Adrenal gland (tissue), 5 donors: Measurements from ENCODE around the gene NT5DC3.

Source experiments
- CTCF ChIP-seq, 6 experiments: fragments of 450-650 bp in 4 of 6; fragments of 200-600 bp in 2 of 6; sonication (generic) in 1 of 6; IDR thresholded peaks; 1 replicate in 5 of 6; 2 replicates in 1 of 6; pipeline versions ENCODE4 v1.5.1 to v1.8.0; 2016 to 2021; ENCODE audit warnings: antibody characterized with exemption in 6 of 6, mild to moderate bottlenecking in 2 of 6, moderate library complexity in 1 of 6
- POLR2A ChIP-seq, 2 donors: fragments of 450-650 bp; IDR thresholded peaks; one replicate each; pipeline ENCODE4 v1.6.1; 2017; ENCODE audit warnings: antibody characterized with exemption in 2 of 2, mild to moderate bottlenecking in 2 of 2, moderate library complexity in 1 of 2
- donor health status: DM: no; HTN: no; CAD: no.

DNA sequence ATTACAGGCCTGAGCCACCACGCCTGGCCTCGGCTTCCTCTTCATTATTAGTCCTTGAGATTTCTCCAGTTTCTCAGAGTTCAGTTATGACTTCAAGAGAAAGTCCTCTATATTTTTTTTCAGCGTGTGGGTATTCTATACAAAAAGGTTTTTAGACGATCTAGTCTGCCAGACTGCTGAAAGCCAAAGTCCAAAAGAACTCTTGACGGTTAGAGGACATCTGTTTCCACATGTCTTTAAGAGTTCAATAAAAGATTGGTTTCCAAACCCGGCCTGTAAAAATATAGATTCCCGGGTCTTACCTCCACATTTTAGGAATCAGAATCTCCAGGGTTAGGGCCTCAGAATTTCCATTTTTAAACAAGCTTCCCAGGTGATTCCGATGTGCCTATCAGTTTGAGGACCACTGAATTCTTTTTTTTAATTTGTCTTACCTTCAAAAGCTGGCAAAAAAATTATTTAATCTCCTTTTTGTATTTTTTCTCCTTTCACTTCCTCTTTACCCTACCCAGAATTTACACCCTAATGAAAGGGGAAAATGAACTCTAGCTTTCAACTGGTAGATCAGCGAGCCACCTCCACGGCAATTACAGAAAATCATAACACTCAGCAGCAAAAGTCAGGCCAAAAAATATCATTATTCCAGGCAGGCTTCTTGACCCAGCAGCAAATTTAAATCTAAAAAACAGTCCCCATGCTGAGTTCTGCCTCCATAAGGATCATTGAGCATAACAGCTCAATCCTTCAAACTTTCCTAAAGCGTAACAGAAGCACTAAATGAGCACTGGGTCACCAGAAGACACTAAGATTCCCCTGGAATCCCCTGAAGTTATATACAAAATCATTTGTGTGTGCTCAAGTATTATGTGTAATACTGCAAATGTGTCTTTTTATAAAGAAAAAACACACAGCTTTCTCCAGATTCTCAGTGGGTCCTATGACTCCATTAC lies 8.7 kb downstream of the NT5DC3 start:
- no peak for TF ChIP-seq CTCF (IDR thresholded peaks at IDR 0.05)
- TF ChIP-seq POLR2A (IDR thresholded peaks at IDR 0.05) = no peak
